RPMI8226 (cell line): ENCODE measurements around the gene RNASE8.

ENCODE experiments used
- DNase-seq: peaks from one replicate; pipeline ENCODE4 v3.0.0-alpha.2; 2015

Gene RNASE8

GRCh38 chr14:21093769-21094681 lies 36.4 kb downstream of the RNASE8 start:
- DNase-seq, result no peak

- no peak for DNase-seq
Measured at GRCh38 chr14:21095430-21096205, 38.0 kb downstream of the RNASE8 start.

GRCh38 chr14:21096438-21096837 lies 38.8 kb downstream of the RNASE8 start:
- no peak for DNase-seq

- no peak for DNase-seq
Measured at GRCh38 chr14:21096978-21097635, 39.5 kb downstream of the RNASE8 start.

- no peak for DNase-seq
Measured at GRCh38 chr14:21097636-21098075, 40.0 kb downstream of the RNASE8 start.

- DNase-seq, result no peak
Measured at GRCh38 chr14:21098076-21098891, 40.7 kb downstream of the RNASE8 start, which contains the start of gene ZNF219. TSS of gene ZNF219 (minus strand) at chr14:21098655. CDS start at chr14:21093591, 5,064 bp downstream.

- DNase-seq, result no peak
Measured at GRCh38 chr14:21098892-21099595, 41.4 kb downstream of the RNASE8 start.

- DNase-seq, result no peak
Measured at GRCh38 chr14:21099596-21099985, 42.0 kb downstream of the RNASE8 start.

- no peak for DNase-seq
Measured at GRCh38 chr14:21100931-21101330, 43.3 kb downstream of the RNASE8 start, which contains the start of gene TMEM253. TSS of gene TMEM253 (plus strand) at chr14:21101066. CDS start at chr14:21101344, 278 bp downstream.

GRCh38 chr14:21101802-21102413 lies 44.3 kb downstream of the RNASE8 start:
- DNase-seq, result no peak

- DNase-seq, result peak; percentile 62
Measured at GRCh38 chr14:21102521-21103410, 45.1 kb downstream of the RNASE8 start.

- no peak for DNase-seq
Measured at GRCh38 chr14:21103411-21103709, 45.7 kb downstream of the RNASE8 start.

GRCh38 chr14:21103710-21104447 lies 46.3 kb downstream of the RNASE8 start:
- peak; percentile 93 for DNase-seq

- peak; percentile 62 for DNase-seq
Measured at GRCh38 chr14:21104448-21105060, 46.9 kb downstream of the RNASE8 start.

GRCh38 chr14:21105095-21105494 lies 47.5 kb downstream of the RNASE8 start:
- no peak for DNase-seq

- DNase-seq, result no peak
Measured at GRCh38 chr14:21106176-21106497, 48.5 kb downstream of the RNASE8 start.

- DNase-seq, result peak; percentile 79
Measured at GRCh38 chr14:21106498-21107282, 49.1 kb downstream of the RNASE8 start.

GRCh38 chr14:21107283-21107800 lies 49.7 kb downstream of the RNASE8 start:
- DNase-seq, result peak; percentile 58
